Prostate gland (tissue), 2 donors: Measurements from ENCODE around the gene AOAH. TPM values are rescaled to one million over a fixed set of nuclear protein-coding genes. Genes with fewer than 3 reads are reported as not detected.

Experiments
- DNase-seq: peaks from one replicate; pipeline ENCODE4 v3.0.0-alpha.2; 2019; ENCODE audit warnings: low spot score
- H3K27ac ChIP-seq, 2 donors: fragments of 200-600 bp; sonication (generic); 2 replicates each; pipeline ENCODE4 v1.5.1; 2017 to 2019
- H3K27me3 ChIP-seq: fragments of 200-600 bp; sonication (generic); replicated peaks from 2 replicates; pipeline ENCODE4 v1.5.1; 2019; ENCODE audit not compliant: insufficient read depth
- H3K36me3 ChIP-seq, 2 donors: fragments of 200-600 bp; sonication (generic); 1 replicate in 1 of 2; 2 replicates in 1 of 2; pipeline versions ENCODE4 v1.5.1 to v1.8.1; 2017 to 2019
- H3K4me1 ChIP-seq: fragments of 200-600 bp; sonication (generic); replicated peaks from 2 replicates; pipeline ENCODE4 v1.5.1; 2019
- H3K4me3 ChIP-seq, 2 donors: fragments of 200-600 bp; sonication (generic); 2 replicates each; pipeline ENCODE4 v1.5.1; 2017 to 2019
- H3K9me3 ChIP-seq: fragments of 200-600 bp; sonication (generic); 2 replicates; pipeline ENCODE4 v1.5.1; 2017
- CTCF ChIP-seq, 4 experiments: fragments of 200-600 bp in 2 of 4; fragments of 450-650 bp in 2 of 4; sonication (generic) in 2 of 4; IDR thresholded peaks; 1 replicate in 3 of 4; 2 replicates in 1 of 4; pipeline ENCODE4 v1.5.1; 2016 to 2019; ENCODE audit warnings: antibody characterized with exemption in 4 of 4, mild to moderate bottlenecking in 2 of 4, moderate library complexity in 2 of 4
- POLR2A ChIP-seq: fragments of 450-650 bp; IDR thresholded peaks from one replicate; pipeline ENCODE4 v1.6.1; 2016; ENCODE audit warnings: antibody characterized with exemption, mild to moderate bottlenecking
- POLR2AphosphoS5 ChIP-seq: sonication (generic); formaldehyde crosslinking; IDR thresholded peaks from one replicate; pipeline ENCODE4 v1.6.1; 2017; ENCODE audit warnings: antibody characterized with exemption
- WGBS: methylation state at CpG from one replicate; pipeline ENCODE4 v1.1.5; 2018; 5-methylcytosine and 5-hydroxymethylcytosine counted together
- intact Hi-C: fragments of 100-400 bp; cut with DNase I; formaldehyde crosslinking; loops from one replicate; pipeline ENCODE4 v1.14.2; 2022
- total RNA-seq, 2 donors: library from RNA; depleted of rRNA; stranded (reverse); fragments of >200 nt; gene quantifications; one replicate each; pipeline ENCODE4 v1.1.0, GENCODE V29; 2016

The AOAH gene
- total RNA-seq, 2 donors from 2014 or later, result 4.1 to 4.8 TPM

- WGBS, result 70% methylated on average over 1 of the region's 1 CpG
- no peaks in the 10 kb centered on the region for H3K4me1 ChIP-seq
- intact Hi-C loops, result no loop called here
- no peaks in the 10 kb centered on the region for H3K9me3 ChIP-seq
- no peaks in the 10 kb centered on the region for H3K27me3 ChIP-seq
- H3K27ac ChIP-seq, result no peak overlapping the region
- TF ChIP-seq POLR2AphosphoS5 (no peak), CTCF (IDR thresholded peaks at IDR 0.05) (no peak), POLR2A (no peak)
- H3K36me3 ChIP-seq, result no peaks in the 10 kb centered on the region
- no peak overlapping the region for H3K4me3 ChIP-seq
- no peak for DNase-seq
These were observed 141.0 kb downstream of the AOAH start for GRCh38 chr7:36583318-36583717.

DNA sequence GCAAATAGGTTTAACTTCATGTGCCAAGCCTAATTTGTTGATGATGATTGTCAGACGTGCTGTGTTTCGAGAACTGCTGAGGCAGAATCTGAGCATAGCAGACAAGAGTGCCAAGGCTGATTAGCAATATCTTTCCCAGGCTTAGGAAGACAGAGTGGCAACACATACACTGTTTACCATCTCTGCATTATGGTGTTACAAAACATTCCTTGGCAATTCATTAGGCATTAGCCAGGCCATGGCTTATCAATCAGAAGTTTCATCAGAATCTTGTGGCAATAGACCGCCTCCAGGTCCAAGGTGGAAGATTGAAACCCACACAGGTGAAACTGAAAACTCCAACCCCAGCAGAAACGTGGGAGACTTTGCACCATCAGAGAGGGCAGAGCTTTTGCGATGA lies 148.5 kb downstream of the AOAH start:
- Histone ChIP-seq H3K4me3 (no peak overlapping the region), H3K9me3 (no peaks in the 10 kb centered on the region), H3K27me3 (no peaks in the 10 kb centered on the region), H3K4me1 (no peaks in the 10 kb centered on the region), H3K36me3 (no peaks in the 10 kb centered on the region), H3K27ac (no peak overlapping the region)
- no peak for DNase-seq
- intact Hi-C loops, result no loop called here
- TF ChIP-seq POLR2AphosphoS5 (no peak), POLR2A (no peak), CTCF (IDR thresholded peaks at IDR 0.05) (no peak)
- 79% methylated on average over 5 of the region's 5 CpGs for WGBS

- no peaks in the 10 kb centered on the region for H3K36me3 ChIP-seq
- intact Hi-C loops, result no loop called here
- no peaks in the 10 kb centered on the region for H3K9me3 ChIP-seq
- DNase-seq, result no peak
- no peaks in the 10 kb centered on the region for H3K4me1 ChIP-seq
- no peak overlapping the region for H3K4me3 ChIP-seq
- no peak overlapping the region for H3K27ac ChIP-seq
- WGBS, result 96% methylated on average over 3 of the region's 3 CpGs
- H3K27me3 ChIP-seq, result no peaks in the 10 kb centered on the region
- TF ChIP-seq POLR2AphosphoS5 (no peak), POLR2A (no peak), CTCF (IDR thresholded peaks at IDR 0.05) (no peak)
These were observed 151.2 kb downstream of the AOAH start for GRCh38 chr7:36573066-36573465.

DNA sequence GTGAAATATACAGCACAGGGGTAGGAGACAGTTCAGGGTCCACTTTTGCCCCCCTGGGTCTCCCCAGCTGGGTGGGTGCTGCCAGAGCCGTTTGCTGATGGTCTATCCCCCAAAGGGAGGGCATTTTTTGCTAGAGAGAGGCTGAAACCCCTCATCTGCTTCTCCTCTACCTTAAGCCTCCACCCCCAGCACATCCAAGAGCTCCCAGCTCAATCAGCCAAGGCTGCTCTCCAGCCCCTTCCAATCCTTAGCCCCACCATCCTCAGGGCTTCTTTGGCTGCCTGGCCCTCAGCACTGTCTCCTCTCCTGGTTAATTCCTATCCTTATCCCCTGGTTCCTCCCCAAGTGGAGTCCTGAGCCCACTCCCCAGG lies 153.1 kb downstream of the AOAH start:
- no peak overlapping the region for H3K27ac ChIP-seq
- no peak for DNase-seq
- no peak overlapping the region for H3K4me3 ChIP-seq
- H3K36me3 ChIP-seq, result no peaks in the 10 kb centered on the region
- intact Hi-C loops, result no loop called here
- H3K4me1 ChIP-seq, result no peaks in the 10 kb centered on the region
- H3K9me3 ChIP-seq, result no peaks in the 10 kb centered on the region
- no peaks in the 10 kb centered on the region for H3K27me3 ChIP-seq
- TF ChIP-seq CTCF (IDR thresholded peaks at IDR 0.05), result no peak
- TF ChIP-seq POLR2A, result no peak
- no peak for TF ChIP-seq POLR2AphosphoS5
- 0% methylated on average over 1 of the region's 1 CpG for WGBS

DNA sequence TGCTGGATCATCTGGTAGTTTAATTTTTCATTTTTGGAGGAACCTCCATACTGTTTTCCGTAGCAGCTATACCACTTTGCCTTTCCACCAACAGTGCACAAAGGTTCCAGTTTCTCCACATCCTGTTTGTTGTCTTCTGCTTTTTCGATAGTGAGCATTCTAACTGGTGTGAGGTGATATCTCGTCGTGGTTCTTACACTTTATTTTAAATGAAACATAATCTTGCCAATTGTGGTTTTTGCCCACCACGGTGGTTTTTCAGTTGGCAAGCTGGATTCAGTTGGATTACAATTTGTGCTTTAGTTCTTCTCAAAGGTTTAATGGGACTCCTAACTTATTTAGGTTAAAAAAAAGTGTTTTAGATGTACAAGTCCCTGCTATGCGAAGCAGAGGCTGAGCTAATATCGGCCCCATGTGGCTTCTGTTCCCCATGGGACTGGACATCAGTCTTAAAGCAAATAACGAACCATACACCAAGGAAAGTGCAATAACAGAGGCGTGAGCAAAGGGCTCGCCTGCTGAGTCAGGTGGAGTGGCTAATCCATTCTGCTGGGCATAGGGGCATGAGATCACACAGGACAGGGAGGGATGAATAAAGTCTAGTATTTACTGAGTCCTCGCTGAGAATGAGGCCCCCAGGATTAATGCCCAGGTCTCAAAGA lies 153.6 kb downstream of the AOAH start:
- H3K4me3 ChIP-seq, result no peak overlapping the region
- intact Hi-C loops, result no loop called here
- 85% methylated on average over 11 of the region's 11 CpGs for WGBS

More for the DNA sequence above, 153.6 kb downstream of the AOAH start:
- Histone ChIP-seq H3K9me3 (no peaks in the 10 kb centered on the region), H3K36me3 (no peaks in the 10 kb centered on the region), H3K4me1 (no peaks in the 10 kb centered on the region), H3K27ac (no peak overlapping the region), H3K27me3 (no peaks in the 10 kb centered on the region)
- TF ChIP-seq POLR2A (no peak), POLR2AphosphoS5 (no peak), CTCF (IDR thresholded peaks at IDR 0.05) (no peak)
- no peak for DNase-seq
